ENCODE results near the gene SLC25A22. TPM values are rescaled to one million over a fixed set of nuclear protein-coding genes. Genes with fewer than 3 reads are reported as not detected.

Gene SLC25A22
- total and polyA plus RNA-seq, 2 donors (not counting 1 experiment from before 2014, with no cell fraction given), result 25.7 to 45.7 TPM

DNA sequence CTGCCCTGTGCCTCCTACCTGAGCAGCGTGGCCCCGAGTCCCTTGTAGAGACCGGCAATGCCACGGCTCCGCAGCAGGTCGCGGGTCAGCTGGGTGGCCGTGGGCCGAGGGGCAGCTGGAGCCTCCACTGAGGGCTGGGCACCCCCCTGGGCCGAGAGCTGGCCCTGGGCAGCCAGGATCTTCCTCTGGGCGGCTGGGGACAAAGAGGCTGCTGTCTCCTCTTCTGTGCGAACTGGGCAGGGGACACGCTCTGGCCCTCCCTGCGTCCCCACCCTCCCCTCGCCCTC lies 5.6 kb downstream of the SLC25A22 start:
- H3K27me3 Mint-ChIP-seq, result no peaks in the 10 kb centered on the region
- Histone ChIP-seq H3K4me3 (ENCODE audit: control extremely low read depth in 1 of 5, extremely low read depth in 1 of 5, insufficient read depth in 1 of 5, low read depth in 2 of 5, low read length in 4 of 5) (no peak overlapping the region), H4K20me1 (ENCODE audit: control insufficient read depth, insufficient read depth, low read length, poor library complexity, severe bottlenecking) (peaks cover 63% of the 10 kb centered on the region), H3K9me3 (ENCODE audit: control extremely low read depth in 1 of 3, control insufficient read depth in 2 of 3, insufficient read depth in 1 of 3, low read length in 2 of 3) (peaks cover 0 to 3% (median 0%) of the 10 kb centered on the region in 3 donors), H3K4me1 (ENCODE audit: control insufficient read depth in 2 of 2, insufficient read depth in 2 of 2, low read length in 2 of 2) (peaks cover 27 to 45% of the 10 kb centered on the region in 2 donors), H3K27ac (ENCODE audit: low read length in 2 of 2) (no peak overlapping the region), H3K79me2 (ENCODE audit: control insufficient read depth, insufficient read depth, low read length) (peaks cover 35% of the 10 kb centered on the region), H3K9ac (ENCODE audit: low read length) (no peak overlapping the region), H3K27me3 (replicated peaks in 1 of 4; ENCODE audit: control extremely low read depth in 1 of 4, control insufficient read depth in 3 of 4, insufficient read depth in 4 of 4, low read length in 3 of 4) (peaks cover 0 to 24% (median 5%) of the 10 kb centered on the region in 4 experiments), H3K4me2 (replicated peaks; ENCODE audit: low read depth, low read length, poor library complexity, severe bottlenecking) (no peak overlapping the region), H3K36me3 (replicated peaks in 1 of 2; ENCODE audit: control extremely low read depth in 1 of 2, control insufficient read depth in 1 of 2, extremely low read depth in 1 of 2, insufficient read depth in 2 of 2, low read length in 1 of 2) (peaks cover 0 to 7% of the 10 kb centered on the region in 2 experiments), H2AFZ (ENCODE audit: insufficient read depth, low read depth, low read length, poor library complexity, severe bottlenecking) (no peak overlapping the region)
- TF ChIP-seq, protein P1, sequence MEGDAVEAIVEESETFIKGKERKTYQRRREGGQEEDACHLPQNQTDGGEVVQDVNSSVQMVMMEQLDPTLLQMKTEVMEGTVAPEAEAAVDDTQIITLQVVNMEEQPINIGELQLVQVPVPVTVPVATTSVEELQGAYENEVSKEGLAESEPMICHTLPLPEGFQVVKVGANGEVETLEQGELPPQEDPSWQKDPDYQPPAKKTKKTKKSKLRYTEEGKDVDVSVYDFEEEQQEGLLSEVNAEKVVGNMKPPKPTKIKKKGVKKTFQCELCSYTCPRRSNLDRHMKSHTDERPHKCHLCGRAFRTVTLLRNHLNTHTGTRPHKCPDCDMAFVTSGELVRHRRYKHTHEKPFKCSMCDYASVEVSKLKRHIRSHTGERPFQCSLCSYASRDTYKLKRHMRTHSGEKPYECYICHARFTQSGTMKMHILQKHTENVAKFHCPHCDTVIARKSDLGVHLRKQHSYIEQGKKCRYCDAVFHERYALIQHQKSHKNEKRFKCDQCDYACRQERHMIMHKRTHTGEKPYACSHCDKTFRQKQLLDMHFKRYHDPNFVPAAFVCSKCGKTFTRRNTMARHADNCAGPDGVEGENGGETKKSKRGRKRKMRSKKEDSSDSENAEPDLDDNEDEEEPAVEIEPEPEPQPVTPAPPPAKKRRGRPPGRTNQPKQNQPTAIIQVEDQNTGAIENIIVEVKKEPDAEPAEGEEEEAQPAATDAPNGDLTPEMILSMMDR (IDR thresholded peaks at IDR 0.05), result no peak
- TF ChIP-seq EZH2 (IDR thresholded peaks at IDR 0.05; ENCODE audit: borderline replicate concordance, insufficient read depth, low read depth, low read length, poor library complexity, severe bottlenecking), result no peak
- ChIA-PET POLR2A (interaction anchor here (0.7 kb wide), 1 partner anchor 9 kb away, joined by 3 read pairs; no protein-coding TSS in a partner anchor), CTCF (no interaction called here)
- H3K4me3 Mint-ChIP-seq, result no peak overlapping the region
- ATAC-seq (ENCODE audit: low read depth) (no peak), DNase-seq (no peak)
- intact Hi-C loops (cut with micrococcal nuclease), result loop anchor here (10.0 kb wide), 1 partner anchor 338 kb away; the partner anchor contains the start of gene PTDSS2
- peaks cover 21% of the 10 kb centered on the region for H3K4me1 Mint-ChIP-seq
- H3K9me3 Mint-ChIP-seq (ENCODE audit: insufficient read depth), result no peaks in the 10 kb centered on the region
- 96% methylated on average over 12 of the region's 15 CpGs for WGBS (ENCODE audit: insufficient coverage)
- H3K27ac Mint-ChIP-seq, result no peak overlapping the region

DNA sequence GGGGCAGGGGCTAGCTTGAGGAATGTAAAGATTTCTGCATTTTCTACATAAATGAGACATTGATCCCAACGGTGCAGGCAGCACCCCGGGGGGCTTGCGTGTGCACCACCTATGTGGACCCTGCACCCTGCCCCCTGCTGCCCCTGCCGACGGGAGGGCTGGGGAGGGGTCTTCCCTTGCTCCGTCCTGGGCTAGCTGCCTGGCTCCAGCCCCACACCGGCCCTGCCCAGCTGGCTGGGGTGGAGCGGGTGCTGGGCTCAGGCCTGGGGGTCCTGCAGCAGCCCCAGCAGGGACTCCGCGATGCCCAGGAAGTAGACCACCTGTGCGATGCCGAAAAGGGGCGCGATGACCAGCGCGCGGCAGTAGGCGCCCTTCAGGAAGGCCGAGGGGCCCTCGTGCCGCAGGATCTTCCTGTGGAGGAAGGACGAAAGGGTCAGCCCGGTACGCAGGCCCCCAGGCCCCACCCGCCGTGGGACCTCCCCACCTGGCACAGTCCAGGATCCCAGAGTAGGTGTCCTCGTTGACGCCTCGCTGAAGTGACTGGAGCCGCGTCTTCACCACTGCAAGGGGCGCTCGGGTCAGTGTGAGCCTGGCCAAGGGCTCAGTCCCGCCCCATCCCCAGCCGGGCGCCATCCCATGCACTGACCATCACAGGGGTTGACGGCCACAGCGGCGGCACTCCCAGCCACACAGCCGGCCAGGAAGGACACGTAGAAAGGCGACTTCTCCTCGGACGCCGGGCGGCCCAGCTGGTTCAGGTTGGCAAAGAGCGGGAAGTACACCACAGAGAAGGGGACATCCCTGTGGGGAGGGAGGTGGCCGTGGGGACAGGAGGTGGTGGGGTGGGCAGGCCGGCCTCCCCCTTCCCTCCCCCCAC lies 6.2 kb downstream of the SLC25A22 start:
- Histone ChIP-seq H4K20me1 (ENCODE audit: control insufficient read depth, insufficient read depth, low read length, poor library complexity, severe bottlenecking) (peaks cover 61% of the 10 kb centered on the region), H3K9me3 (ENCODE audit: control extremely low read depth in 1 of 3, control insufficient read depth in 2 of 3, insufficient read depth in 1 of 3, low read length in 2 of 3) (peaks cover 0 to 3% (median 0%) of the 10 kb centered on the region in 3 donors), H2AFZ (ENCODE audit: insufficient read depth, low read depth, low read length, poor library complexity, severe bottlenecking) (no peak overlapping the region), H3K9ac (ENCODE audit: low read length) (no peak overlapping the region), H3K36me3 (replicated peaks in 1 of 2; ENCODE audit: control extremely low read depth in 1 of 2, control insufficient read depth in 1 of 2, extremely low read depth in 1 of 2, insufficient read depth in 2 of 2, low read length in 1 of 2) (peaks cover 0 to 7% of the 10 kb centered on the region in 2 experiments), H3K27me3 (replicated peaks in 1 of 4; ENCODE audit: control extremely low read depth in 1 of 4, control insufficient read depth in 3 of 4, insufficient read depth in 4 of 4, low read length in 3 of 4) (peaks cover 0 to 24% (median 5%) of the 10 kb centered on the region in 4 experiments), H3K4me2 (replicated peaks; ENCODE audit: low read depth, low read length, poor library complexity, severe bottlenecking) (no peak overlapping the region), H3K4me1 (ENCODE audit: control insufficient read depth in 2 of 2, insufficient read depth in 2 of 2, low read length in 2 of 2) (peaks cover 25 to 40% of the 10 kb centered on the region in 2 donors), H3K79me2 (ENCODE audit: control insufficient read depth, insufficient read depth, low read length) (peaks cover 33% of the 10 kb centered on the region), H3K27ac (ENCODE audit: low read length in 2 of 2) (no peak overlapping the region), H3K4me3 (ENCODE audit: control extremely low read depth in 1 of 5, extremely low read depth in 1 of 5, insufficient read depth in 1 of 5, low read depth in 2 of 5, low read length in 4 of 5) (no peak overlapping the region)
- WGBS (ENCODE audit: insufficient coverage), result 98% methylated on average over 41 of the region's 49 CpGs
- H3K9me3 Mint-ChIP-seq (ENCODE audit: insufficient read depth), result no peaks in the 10 kb centered on the region
- H3K27me3 Mint-ChIP-seq, result no peaks in the 10 kb centered on the region
- DNase-seq, result no peak
- H3K27ac Mint-ChIP-seq, result no peak overlapping the region
- H3K4me3 Mint-ChIP-seq, result peak overlapping the region; percentile 3
- TF ChIP-seq, protein P1 (IDR thresholded peaks at IDR 0.05), result no peak
- no peak for TF ChIP-seq EZH2 (IDR thresholded peaks at IDR 0.05; ENCODE audit: borderline replicate concordance, insufficient read depth, low read depth, low read length, poor library complexity, severe bottlenecking)
- intact Hi-C loops (cut with micrococcal nuclease), result loop anchor here (10.0 kb wide), 1 partner anchor 337 kb away; the partner anchor contains the start of gene PTDSS2
- CTCF ChIA-PET, result no interaction called here
- POLR2A ChIA-PET, result interaction anchor here (0.6 kb wide), 1 partner anchor 49 kb away, joined by 5 read pairs; no protein-coding TSS in a partner anchor
- ATAC-seq (ENCODE audit: low read depth), result no peak
- H3K4me1 Mint-ChIP-seq, result peaks cover 16% of the 10 kb centered on the region
